Lower lobe of right lung (tissue), 2 donors: ENCODE data around the gene PHRF1. TPM values are rescaled to one million over a fixed set of nuclear protein-coding genes. Genes with fewer than 3 reads are reported as not detected.

ENCODE experiments used
- ATAC-seq, 2 donors: fragments of 200-7000 bp; cut with Tn5 transposase; one replicate each; pipeline ENCODE4 v1.9.1; 2020 to 2022; ENCODE audit warnings: mild to moderate bottlenecking in 2 of 2, moderate library complexity in 2 of 2
- DNase-seq: peaks from one replicate; pipeline ENCODE4 v3.0.0-alpha.2; 2020
- H3K27ac ChIP-seq: fragments of 200-600 bp; one replicate; pipeline ENCODE4 v1.8.0; 2022
- H3K27me3 ChIP-seq: fragments of 200-600 bp; one replicate; pipeline ENCODE4 v1.8.0; 2022; ENCODE audit warnings: low read depth
- H3K36me3 ChIP-seq: fragments of 200-600 bp; one replicate; pipeline ENCODE4 v1.8.0; 2022; ENCODE audit warnings: mild to moderate bottlenecking
- H3K4me1 ChIP-seq: fragments of 200-600 bp; one replicate; pipeline ENCODE4 v1.8.0; 2022
- H3K4me3 ChIP-seq: fragments of 200-600 bp; one replicate; pipeline ENCODE4 v1.8.0; 2022; ENCODE audit warnings: mild to moderate bottlenecking
- H3K9me3 ChIP-seq: fragments of 200-600 bp; one replicate; pipeline ENCODE4 v1.8.0; 2022
- intact Hi-C: fragments of 100-400 bp; cut with DNase I; formaldehyde crosslinking; loops from one replicate; pipeline ENCODE4 v1.11.0; 2022
- total RNA-seq: library from RNA; stranded (reverse); fragmentation: NEBNext Ultra II Directional; extraction: Animal tissue kit (Norgen Biotek cat#: 25700); gene quantifications from one replicate; pipeline ENCODE4 v1.2.1, GENCODE V29; 2021
- TF ChIP-seq, protein P1 (sequence below): fragments of 200-600 bp; IDR thresholded peaks from one replicate; pipeline ENCODE4 v1.8.0; 2022; ENCODE audit warnings: antibody characterized with exemption, mild to moderate bottlenecking
- donor health status: DM: no; HTN: yes; CAD: no; lungs with severe emphysema.

Gene PHRF1
- total RNA-seq, 1 donor from 2014 or later, result 31.5 TPM

DNA sequence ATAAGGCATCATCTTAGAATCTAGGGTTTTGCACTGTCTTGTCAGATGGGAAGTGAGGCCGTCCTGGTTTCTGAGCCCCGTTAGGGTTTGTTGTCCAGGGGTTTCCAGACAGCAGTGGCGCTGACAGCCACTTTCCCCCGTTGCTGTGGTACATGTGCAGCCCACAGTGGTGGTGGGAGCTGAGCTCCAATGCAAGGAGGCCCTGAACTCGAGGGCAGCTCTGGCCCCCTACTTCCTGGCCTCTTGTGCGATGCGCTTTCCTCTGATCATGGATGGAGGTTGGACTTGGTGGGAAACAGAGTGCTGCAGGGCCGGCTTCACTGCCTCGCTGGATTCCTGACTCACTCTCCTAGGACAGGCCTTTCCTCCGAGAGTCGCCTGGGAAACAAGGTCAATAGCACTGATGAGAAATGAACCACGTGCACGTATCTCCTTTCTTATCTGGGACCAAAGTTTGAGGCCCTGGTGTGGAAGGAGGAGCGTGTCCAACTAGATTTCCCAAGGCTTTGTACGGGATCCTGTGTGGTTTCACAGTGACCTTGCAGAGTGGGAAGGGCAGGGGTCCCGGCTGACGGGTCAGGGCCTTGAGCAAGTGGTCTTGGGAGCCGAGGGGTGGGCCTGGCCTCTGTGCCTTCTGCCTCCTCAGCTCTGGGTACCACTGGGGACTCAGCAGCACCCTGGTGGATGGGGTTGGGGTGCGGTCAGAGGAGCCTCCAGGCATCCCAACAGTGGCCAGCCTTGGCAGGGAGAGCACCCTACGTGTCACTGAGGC is 3.7 kb downstream of the PHRF1 start:
- Histone ChIP-seq H3K36me3 (peaks cover 35% of the 10 kb centered on the region), H3K4me3 (no peak overlapping the region), H3K4me1 (peaks cover 45% of the 10 kb centered on the region), H3K27me3 (no peaks in the 10 kb centered on the region), H3K27ac (no peak overlapping the region), H3K9me3 (no peaks in the 10 kb centered on the region)
- intact Hi-C loops, result no loop called here
- TF ChIP-seq, protein P1, sequence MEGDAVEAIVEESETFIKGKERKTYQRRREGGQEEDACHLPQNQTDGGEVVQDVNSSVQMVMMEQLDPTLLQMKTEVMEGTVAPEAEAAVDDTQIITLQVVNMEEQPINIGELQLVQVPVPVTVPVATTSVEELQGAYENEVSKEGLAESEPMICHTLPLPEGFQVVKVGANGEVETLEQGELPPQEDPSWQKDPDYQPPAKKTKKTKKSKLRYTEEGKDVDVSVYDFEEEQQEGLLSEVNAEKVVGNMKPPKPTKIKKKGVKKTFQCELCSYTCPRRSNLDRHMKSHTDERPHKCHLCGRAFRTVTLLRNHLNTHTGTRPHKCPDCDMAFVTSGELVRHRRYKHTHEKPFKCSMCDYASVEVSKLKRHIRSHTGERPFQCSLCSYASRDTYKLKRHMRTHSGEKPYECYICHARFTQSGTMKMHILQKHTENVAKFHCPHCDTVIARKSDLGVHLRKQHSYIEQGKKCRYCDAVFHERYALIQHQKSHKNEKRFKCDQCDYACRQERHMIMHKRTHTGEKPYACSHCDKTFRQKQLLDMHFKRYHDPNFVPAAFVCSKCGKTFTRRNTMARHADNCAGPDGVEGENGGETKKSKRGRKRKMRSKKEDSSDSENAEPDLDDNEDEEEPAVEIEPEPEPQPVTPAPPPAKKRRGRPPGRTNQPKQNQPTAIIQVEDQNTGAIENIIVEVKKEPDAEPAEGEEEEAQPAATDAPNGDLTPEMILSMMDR, result no peak
- no peak for ATAC-seq
- no peak for DNase-seq

DNA sequence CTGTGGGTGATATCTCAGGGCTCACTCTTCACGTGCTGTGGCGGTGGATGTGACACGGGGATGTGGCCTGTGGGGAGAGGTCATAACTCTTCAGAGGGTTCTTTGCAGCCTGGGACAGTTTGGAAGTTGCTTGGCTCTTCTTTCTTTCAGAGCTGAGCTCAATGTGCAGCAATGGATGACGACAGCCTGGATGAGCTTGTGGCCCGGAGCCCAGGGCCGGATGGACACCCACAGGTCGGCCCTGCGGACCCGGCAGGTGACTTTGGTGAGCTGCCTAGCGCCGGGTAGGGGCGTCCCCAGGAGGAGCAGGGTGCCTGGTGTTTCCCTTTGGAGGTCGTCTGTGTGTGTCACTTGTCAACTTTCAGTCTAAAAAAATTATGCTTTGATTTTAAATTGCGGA is 5.1 kb downstream of the PHRF1 start:
- peaks cover 40% of the 10 kb centered on the region for H3K4me1 ChIP-seq
- H3K27ac ChIP-seq, result no peak overlapping the region
- DNase-seq, result no peak
- TF ChIP-seq, protein P1, result no peak
- H3K4me3 ChIP-seq, result no peak overlapping the region
- no peaks in the 10 kb centered on the region for H3K27me3 ChIP-seq
- peaks cover 41% of the 10 kb centered on the region for H3K36me3 ChIP-seq
- intact Hi-C loops, result no loop called here
- no peak for ATAC-seq
- no peaks in the 10 kb centered on the region for H3K9me3 ChIP-seq

GRCh38 chr11:581752-582151 is 5.5 kb downstream of the PHRF1 start:
- Histone ChIP-seq H3K4me3 (no peak overlapping the region), H3K36me3 (peaks cover 45% of the 10 kb centered on the region), H3K4me1 (peaks cover 40% of the 10 kb centered on the region), H3K27ac (no peak overlapping the region), H3K9me3 (no peaks in the 10 kb centered on the region), H3K27me3 (no peaks in the 10 kb centered on the region)
- intact Hi-C loops, result no loop called here
- TF ChIP-seq, protein P1, result no peak
- ATAC-seq, result no peak
- DNase-seq, result no peak

GRCh38 chr11:584287-584686 is 8.0 kb downstream of the PHRF1 start:
- Histone ChIP-seq H3K27ac (no peak overlapping the region), H3K36me3 (peaks cover 70% of the 10 kb centered on the region), H3K4me1 (peaks cover 26% of the 10 kb centered on the region), H3K9me3 (no peaks in the 10 kb centered on the region), H3K27me3 (no peaks in the 10 kb centered on the region), H3K4me3 (no peak overlapping the region)
- no peak for ATAC-seq
- DNase-seq, result no peak
- TF ChIP-seq, protein P1, result no peak
- intact Hi-C loops, result no loop called here

DNA sequence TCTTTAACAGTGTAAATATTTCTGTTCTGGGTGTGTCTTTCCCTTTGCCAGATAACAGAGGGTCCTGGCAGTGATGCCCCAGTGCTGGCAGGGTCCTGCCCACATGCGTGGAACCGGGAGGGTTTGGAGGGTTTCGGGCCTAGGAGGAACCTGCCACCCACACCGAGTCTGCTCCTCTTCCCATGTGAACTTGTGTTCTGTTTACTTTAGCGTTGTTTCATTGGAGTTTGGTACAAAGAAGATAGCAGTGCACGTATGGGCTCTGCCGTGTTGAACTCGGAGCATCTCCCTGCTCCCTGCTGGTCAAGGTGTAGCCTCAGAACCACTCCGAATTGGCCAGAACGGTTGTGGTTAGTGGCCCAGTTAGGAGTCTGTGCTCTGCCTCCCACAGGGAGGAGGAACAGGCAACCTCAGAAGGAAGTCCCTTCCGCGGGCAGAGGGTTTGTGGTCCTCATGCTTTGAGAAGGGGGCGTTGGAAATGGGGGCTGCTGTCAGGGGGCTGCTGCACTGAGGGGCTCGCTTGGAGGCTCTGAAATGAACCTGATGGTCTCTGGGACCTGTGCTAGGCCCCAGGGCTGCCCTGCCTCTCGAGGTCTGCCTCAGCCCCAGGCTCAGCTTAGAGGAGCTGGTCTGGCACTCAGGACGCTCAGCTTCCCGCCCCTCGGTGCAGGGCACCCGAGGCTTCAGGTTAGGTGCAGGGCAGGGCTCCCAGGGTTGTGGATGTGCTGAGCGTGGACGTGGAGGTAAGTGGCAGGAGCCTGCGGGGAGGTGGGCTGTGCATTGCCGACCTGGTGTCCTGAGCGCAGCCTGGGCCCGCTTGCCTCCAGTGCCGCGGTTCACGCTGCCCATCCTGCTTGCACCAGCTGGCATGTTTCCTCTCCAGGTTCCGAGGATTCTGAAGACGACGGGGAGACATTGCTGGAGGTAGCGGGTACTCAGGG is 10.4 kb downstream of the PHRF1 start:
- H3K27me3 ChIP-seq, result no peaks in the 10 kb centered on the region
- peaks cover 92% of the 10 kb centered on the region for H3K36me3 ChIP-seq
- ATAC-seq (no peak), DNase-seq (no peak)
- intact Hi-C loops, result no loop called here
- no peak overlapping the region for H3K27ac ChIP-seq
- TF ChIP-seq, protein P1, result no peak
- H3K4me1 ChIP-seq, result peaks cover 9% of the 10 kb centered on the region
- H3K9me3 ChIP-seq, result no peaks in the 10 kb centered on the region
- no peak overlapping the region for H3K4me3 ChIP-seq
